ENCODE data around the gene ZNF331.

- no peak for TF ChIP-seq POLR2A (IDR thresholded peaks at IDR 0.05)
- no peak for TF ChIP-seq CTCF (IDR thresholded peaks at IDR 0.05)
These were observed 16.9 kb downstream of the ZNF331 start for GRCh38 chr19:53554804-53555203.

Measured in esophagus squamous epithelium (tissue), 4 donors.